Measurements from ENCODE around the gene PHAF1.
A peak's percentile ranks its signal among the peaks of the same experiment; 100 is the strongest.

The PHAF1 gene

GRCh38 chr16:67104061-67104460 lies 5.7 kb upstream of the PHAF1 start:
- H3K4me3 ChIP-seq = no peak overlapping the region
- H3K9me3 ChIP-seq = no peaks in the 10 kb centered on the region
- intact Hi-C loops (cut with DNase I; ENCODE audit: low total_unique reads) = no loop called here
- H3K4me1 ChIP-seq = peaks cover 0 to 22% (median 11%) of the 10 kb centered on the region in 4 donors
- H3K27ac ChIP-seq = no peak overlapping the region
- peak in 1 of 2 donors; percentile 32 for DNase-seq
- H3K27me3 ChIP-seq = no peaks in the 10 kb centered on the region
- TF ChIP-seq, protein P1, sequence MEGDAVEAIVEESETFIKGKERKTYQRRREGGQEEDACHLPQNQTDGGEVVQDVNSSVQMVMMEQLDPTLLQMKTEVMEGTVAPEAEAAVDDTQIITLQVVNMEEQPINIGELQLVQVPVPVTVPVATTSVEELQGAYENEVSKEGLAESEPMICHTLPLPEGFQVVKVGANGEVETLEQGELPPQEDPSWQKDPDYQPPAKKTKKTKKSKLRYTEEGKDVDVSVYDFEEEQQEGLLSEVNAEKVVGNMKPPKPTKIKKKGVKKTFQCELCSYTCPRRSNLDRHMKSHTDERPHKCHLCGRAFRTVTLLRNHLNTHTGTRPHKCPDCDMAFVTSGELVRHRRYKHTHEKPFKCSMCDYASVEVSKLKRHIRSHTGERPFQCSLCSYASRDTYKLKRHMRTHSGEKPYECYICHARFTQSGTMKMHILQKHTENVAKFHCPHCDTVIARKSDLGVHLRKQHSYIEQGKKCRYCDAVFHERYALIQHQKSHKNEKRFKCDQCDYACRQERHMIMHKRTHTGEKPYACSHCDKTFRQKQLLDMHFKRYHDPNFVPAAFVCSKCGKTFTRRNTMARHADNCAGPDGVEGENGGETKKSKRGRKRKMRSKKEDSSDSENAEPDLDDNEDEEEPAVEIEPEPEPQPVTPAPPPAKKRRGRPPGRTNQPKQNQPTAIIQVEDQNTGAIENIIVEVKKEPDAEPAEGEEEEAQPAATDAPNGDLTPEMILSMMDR (IDR thresholded peaks at IDR 0.05) = no peak
- H3K36me3 ChIP-seq = peaks cover 0 to 14% (median 0%) of the 10 kb centered on the region in 3 donors

- DNase-seq = no peak
- no peaks in the 10 kb centered on the region for H3K27me3 ChIP-seq
- no peak overlapping the region for H3K4me3 ChIP-seq
- intact Hi-C loops (cut with DNase I; ENCODE audit: low total_unique reads) = loop anchor here (5.0 kb wide), 1 partner anchor 78 kb away; the partner anchor contains the start of gene CBFB
- H3K27ac ChIP-seq = peak overlapping the region; percentile 42 to 70
- H3K36me3 ChIP-seq = peaks cover 0 to 6% (median 0%) of the 10 kb centered on the region in 3 donors
- no peaks in the 10 kb centered on the region for H3K9me3 ChIP-seq
- TF ChIP-seq, protein P1 (IDR thresholded peaks at IDR 0.05) = no peak
- H3K4me1 ChIP-seq = peaks cover 0 to 25% (median 12%) of the 10 kb centered on the region in 4 donors
Observed at GRCh38 chr16:67104845-67105244, 4.9 kb upstream of the PHAF1 start.

- TF ChIP-seq, protein P1 (IDR thresholded peaks at IDR 0.05) = no peak
- H3K4me1 ChIP-seq = peaks cover 0 to 27% (median 13%) of the 10 kb centered on the region in 4 donors
- DNase-seq = no peak
- peaks cover 0 to 2% (median 0%) of the 10 kb centered on the region in 3 donors for H3K36me3 ChIP-seq
- intact Hi-C loops (cut with DNase I; ENCODE audit: low total_unique reads) = loop anchor here (5.0 kb wide), 1 partner anchor 78 kb away; the partner anchor contains the start of gene CBFB
- no peaks in the 10 kb centered on the region for H3K9me3 ChIP-seq
- no peak overlapping the region for H3K4me3 ChIP-seq
- H3K27ac ChIP-seq = peak overlapping the region; percentile 42 to 70
- H3K27me3 ChIP-seq = no peaks in the 10 kb centered on the region
Observed at GRCh38 chr16:67105246-67105645, 4.5 kb upstream of the PHAF1 start.

DNA sequence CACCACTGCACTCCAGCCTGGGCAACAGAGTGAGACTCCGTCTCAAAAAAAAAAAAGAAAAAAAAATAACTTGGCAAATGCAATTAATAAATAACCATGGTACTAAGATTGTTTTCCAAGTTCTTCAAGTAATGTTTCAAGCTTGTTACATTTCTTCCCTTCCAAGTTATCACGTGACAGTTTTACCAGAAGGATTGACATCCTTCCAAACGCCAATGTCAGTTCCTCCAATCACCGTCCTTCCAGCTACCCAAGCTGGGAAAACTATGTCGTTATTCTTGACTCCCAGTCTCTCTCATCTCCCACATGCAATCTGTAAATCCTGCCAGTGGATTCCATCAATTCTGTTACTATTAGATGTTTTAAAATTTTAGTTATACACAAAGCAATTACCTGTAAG lies 3.9 kb upstream of the PHAF1 start:
- DNase-seq = peak in 1 of 2 donors; percentile 37
- Histone ChIP-seq H3K4me3 (no peak overlapping the region), H3K27ac (peak overlapping the region; percentile 63 to 70), H3K9me3 (no peaks in the 10 kb centered on the region), H3K36me3 (no peaks in the 10 kb centered on the region), H3K4me1 (peaks cover 0 to 33% (median 20%) of the 10 kb centered on the region in 4 donors), H3K27me3 (no peaks in the 10 kb centered on the region)
- intact Hi-C loops (cut with DNase I; ENCODE audit: low total_unique reads) = loop anchor here (5.0 kb wide), 1 partner anchor 79 kb away; the partner anchor contains the start of gene CBFB
- TF ChIP-seq, protein P1 (IDR thresholded peaks at IDR 0.05) = no peak

GRCh38 chr16:67108489-67108888 lies 1.3 kb upstream of the PHAF1 start:
- peak in 1 of 2 donors; percentile 10 for DNase-seq
- TF ChIP-seq, protein P1 (IDR thresholded peaks at IDR 0.05) = no peak
- no peaks in the 10 kb centered on the region for H3K36me3 ChIP-seq
- peak overlapping the region in 1 of 2 donors; percentile 79 for H3K27ac ChIP-seq
- peaks cover 0 to 49% (median 30%) of the 10 kb centered on the region in 4 donors for H3K4me1 ChIP-seq
- H3K27me3 ChIP-seq = no peaks in the 10 kb centered on the region
- intact Hi-C loops (cut with DNase I; ENCODE audit: low total_unique reads) = loop anchor here (5.0 kb wide), 1 partner anchor 81 kb away; the partner anchor contains the start of gene CBFB
- no peak overlapping the region for H3K4me3 ChIP-seq
- H3K9me3 ChIP-seq = no peaks in the 10 kb centered on the region
